Astrocyte of the cerebellum (primary cell): ENCODE measurements around the gene BMAL1.
"Not testable (repeated sequence)": the region's sequence is repeated elsewhere in the genome, so short reads cannot be mapped to it uniquely, and the experiment has no call there.

Experiments
- DNase-seq: peaks from one replicate; pipeline ENCODE4 v3.0.0-alpha.2; 2011; ENCODE audit warnings: low read depth
- H3K4me3 ChIP-seq: 2 replicates; pipeline ENCODE4 v1.5.1; 2011; ENCODE audit warnings: mild to moderate bottlenecking, low read depth, low read length, moderate library complexity
- CTCF ChIP-seq: IDR thresholded peaks from 2 replicates; pipeline ENCODE4 v1.5.1; 2012; ENCODE audit warnings: low read length, low read depth, moderate library complexity, mild to moderate bottlenecking; ENCODE audit errors: missing control alignments
- in situ Hi-C: cut with HindIII; loops from 2 replicates; pipeline ENCODE4 v1.10.0; 2017; ENCODE audit warnings: low sequenced_read_pairs

Gene BMAL1

GRCh38 chr11:13434247-13435205 lies 156.9 kb downstream of the BMAL1 start:
- no peak for TF ChIP-seq CTCF
- in situ Hi-C loops, result no loop called here
- no peak overlapping the region for H3K4me3 ChIP-seq
- no peak for DNase-seq

GRCh38 chr11:13436836-13437235 lies 159.2 kb downstream of the BMAL1 start:
- in situ Hi-C loops, H3K4me3 ChIP-seq, DNase-seq: not testable (repeated sequence)
